Inflammatory macrophage treated with lipopolysaccharide for 4 hours (primary cell): ENCODE data around the gene ALOX5.

Experiments
- DNase-seq: peaks from one replicate; pipeline ENCODE4 v3.0.0-alpha.2; 2020

Gene ALOX5

GRCh38 chr10:45425621-45426563 lies 51.9 kb downstream of the ALOX5 start:
- peak; percentile 23 for DNase-seq

GRCh38 chr10:45427262-45427969 lies 53.4 kb downstream of the ALOX5 start:
- no peak for DNase-seq

- no peak for DNase-seq
Observed at GRCh38 chr10:45427970-45428366, 54.0 kb downstream of the ALOX5 start.

- DNase-seq: no peak
Observed at GRCh38 chr10:45428611-45429510, 54.8 kb downstream of the ALOX5 start.

GRCh38 chr10:45429790-45430189 lies 55.8 kb downstream of the ALOX5 start:
- DNase-seq: no peak

GRCh38 chr10:45432113-45432512 lies 58.1 kb downstream of the ALOX5 start:
- no peak for DNase-seq

- DNase-seq: no peak
Observed at GRCh38 chr10:45432700-45433472, 58.9 kb downstream of the ALOX5 start.

- DNase-seq: no peak
Observed at GRCh38 chr10:45433716-45434469, 59.9 kb downstream of the ALOX5 start.

GRCh38 chr10:45437587-45438465 lies 63.8 kb downstream of the ALOX5 start:
- peak; percentile 46 for DNase-seq

- DNase-seq: no peak
Observed at GRCh38 chr10:45438466-45439090, 64.6 kb downstream of the ALOX5 start.

- no peak for DNase-seq
Observed at GRCh38 chr10:45439365-45439764, 65.3 kb downstream of the ALOX5 start.

GRCh38 chr10:45439873-45440272 lies 65.9 kb downstream of the ALOX5 start:
- DNase-seq: no peak

GRCh38 chr10:45440511-45441062 lies 66.6 kb downstream of the ALOX5 start:
- DNase-seq: no peak

GRCh38 chr10:45441239-45442190 lies 67.5 kb downstream of the ALOX5 start:
- DNase-seq: no peak

- no peak for DNase-seq
Observed at GRCh38 chr10:45442251-45442650, 68.2 kb downstream of the ALOX5 start.

- no peak for DNase-seq
Observed at GRCh38 chr10:45442662-45443061, 68.6 kb downstream of the ALOX5 start.

- DNase-seq: no peak
Observed at GRCh38 chr10:45443101-45444009, 69.3 kb downstream of the ALOX5 start.
